Colonic mucosa (tissue), 4 donors: ENCODE results near the gene PAK4. TPM values are rescaled to one million over a fixed set of nuclear protein-coding genes. Genes with fewer than 3 reads are reported as not detected.

Experiments used
- DNase-seq: peaks from one replicate; pipeline ENCODE4 v3.0.0-alpha.2; 2020
- H3K27ac ChIP-seq: fragments of 200-600 bp; one replicate; pipeline ENCODE4 v1.8.0; 2021
- H3K27me3 ChIP-seq: fragments of 200-600 bp; one replicate; pipeline ENCODE4 v1.8.0; 2021
- H3K36me3 ChIP-seq: fragments of 200-600 bp; one replicate; pipeline ENCODE4 v1.8.0; 2021
- H3K4me1 ChIP-seq: fragments of 200-600 bp; one replicate; pipeline ENCODE4 v1.8.0; 2021; ENCODE audit warnings: mild to moderate bottlenecking
- H3K4me3 ChIP-seq: fragments of 200-600 bp; one replicate; pipeline ENCODE4 v1.8.0; 2021
- H3K9ac ChIP-seq, 2 donors: one replicate each; pipeline ENCODE4 v1.7.0; 2013; ENCODE audit warnings: control low read depth in 2 of 2, low read depth in 2 of 2, low read length in 2 of 2
- H3K9me3 ChIP-seq: fragments of 200-600 bp; one replicate; pipeline ENCODE4 v1.8.0; 2021
- CTCF ChIP-seq: fragments of 200-600 bp; IDR thresholded peaks from one replicate; pipeline ENCODE4 v1.8.0; 2022; ENCODE audit warnings: antibody characterized with exemption, mild to moderate bottlenecking
- intact Hi-C: fragments of 100-400 bp; cut with DNase I; formaldehyde crosslinking; loops from one replicate; pipeline ENCODE4 v1.14.1; 2022
- total RNA-seq, 2 donors: library from RNA; stranded (reverse); fragmentation: NEBNext Ultra II Directional in 1 of 2; extraction: Animal tissue kit (Norgen Biotek cat#: 25700) in 1 of 2; gene quantifications; one replicate each; pipeline ENCODE4 v1.2.1, GENCODE V29; 2021
- donor health status: healthy.
- donor health status: DM: no; HTN: no; CAD: no.
- donor health status: DM: no; HTN: no; CAD: no.

The PAK4 gene
- total RNA-seq, 2 donors from 2014 or later: 85.5 to 127 TPM

GRCh38 chr19:39097721-39098120, 27.9 kb upstream of the PAK4 start:
- no peak overlapping the region for H3K4me3 ChIP-seq
- no peaks in the 10 kb centered on the region for H3K9me3 ChIP-seq
- DNase-seq: no peak
- H3K27me3 ChIP-seq: peaks cover 18% of the 10 kb centered on the region
- no peaks in the 10 kb centered on the region for H3K4me1 ChIP-seq
- H3K9ac ChIP-seq: no peak overlapping the region
- intact Hi-C loops: no loop called here
- no peak for TF ChIP-seq CTCF
- no peaks in the 10 kb centered on the region for H3K36me3 ChIP-seq
- H3K27ac ChIP-seq: no peak overlapping the region

GRCh38 chr19:39098365-39099269, 27.0 kb upstream of the PAK4 start:
- Histone ChIP-seq H3K9me3 (no peaks in the 10 kb centered on the region), H3K27ac (no peak overlapping the region), H3K9ac (no peak overlapping the region), H3K4me1 (no peaks in the 10 kb centered on the region), H3K27me3 (peaks cover 18% of the 10 kb centered on the region), H3K4me3 (no peak overlapping the region), H3K36me3 (no peaks in the 10 kb centered on the region)
- no peak for TF ChIP-seq CTCF
- no peak for DNase-seq
- intact Hi-C loops: no loop called here

GRCh38 chr19:39099341-39099740, 26.2 kb upstream of the PAK4 start:
- H3K9me3 ChIP-seq: no peaks in the 10 kb centered on the region
- no peaks in the 10 kb centered on the region for H3K4me1 ChIP-seq
- peaks cover 18% of the 10 kb centered on the region for H3K27me3 ChIP-seq
- no peak overlapping the region for H3K27ac ChIP-seq
- H3K4me3 ChIP-seq: no peak overlapping the region
- no peak for DNase-seq
- H3K36me3 ChIP-seq: no peaks in the 10 kb centered on the region
- no peak overlapping the region for H3K9ac ChIP-seq
- intact Hi-C loops: no loop called here
- no peak for TF ChIP-seq CTCF

- DNase-seq: no peak
- H3K9me3 ChIP-seq: no peaks in the 10 kb centered on the region
- intact Hi-C loops: no loop called here
- TF ChIP-seq CTCF: no peak
- no peak overlapping the region for H3K4me3 ChIP-seq
- H3K9ac ChIP-seq: no peak overlapping the region
- no peaks in the 10 kb centered on the region for H3K36me3 ChIP-seq
- peaks cover 18% of the 10 kb centered on the region for H3K27me3 ChIP-seq
- H3K27ac ChIP-seq: no peak overlapping the region
- H3K4me1 ChIP-seq: no peaks in the 10 kb centered on the region
Observed at GRCh38 chr19:39100500-39101166, 25.0 kb upstream of the PAK4 start.

- Histone ChIP-seq H3K27me3 (peaks cover 13% of the 10 kb centered on the region), H3K4me1 (no peaks in the 10 kb centered on the region), H3K9me3 (no peaks in the 10 kb centered on the region), H3K9ac (no peak overlapping the region), H3K36me3 (no peaks in the 10 kb centered on the region), H3K27ac (no peak overlapping the region), H3K4me3 (no peak overlapping the region)
- intact Hi-C loops: no loop called here
- TF ChIP-seq CTCF: no peak
- no peak for DNase-seq
Observed at GRCh38 chr19:39103151-39103550, 22.4 kb upstream of the PAK4 start.
